ENCODE results near the gene TSR1.

DNA sequence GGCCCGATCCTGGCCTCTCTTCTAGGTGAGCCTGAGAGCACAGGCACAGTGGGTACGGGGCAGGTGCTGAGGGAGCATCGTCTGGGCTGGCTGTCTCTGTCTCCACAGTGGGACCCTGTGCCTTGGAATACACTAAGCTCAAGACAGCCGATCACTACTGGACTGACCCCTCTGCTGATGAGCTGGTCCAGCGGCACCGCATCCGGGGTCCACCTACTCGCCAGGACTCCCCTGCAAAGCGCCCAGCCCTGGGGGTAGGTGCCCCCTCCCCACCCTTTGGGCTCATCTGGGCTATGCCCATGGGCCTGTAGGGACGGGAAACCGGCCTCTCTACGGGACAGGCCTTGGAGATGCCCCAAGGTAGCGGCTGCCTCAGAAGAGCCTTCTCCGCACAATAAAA lies 26.6 kb upstream of the TSR1 start:
- TF ChIP-seq POLR2A (IDR thresholded peaks at IDR 0.05; ENCODE audit: extremely low read depth, insufficient read length) = no peak
- TF ChIP-seq, protein P1, sequence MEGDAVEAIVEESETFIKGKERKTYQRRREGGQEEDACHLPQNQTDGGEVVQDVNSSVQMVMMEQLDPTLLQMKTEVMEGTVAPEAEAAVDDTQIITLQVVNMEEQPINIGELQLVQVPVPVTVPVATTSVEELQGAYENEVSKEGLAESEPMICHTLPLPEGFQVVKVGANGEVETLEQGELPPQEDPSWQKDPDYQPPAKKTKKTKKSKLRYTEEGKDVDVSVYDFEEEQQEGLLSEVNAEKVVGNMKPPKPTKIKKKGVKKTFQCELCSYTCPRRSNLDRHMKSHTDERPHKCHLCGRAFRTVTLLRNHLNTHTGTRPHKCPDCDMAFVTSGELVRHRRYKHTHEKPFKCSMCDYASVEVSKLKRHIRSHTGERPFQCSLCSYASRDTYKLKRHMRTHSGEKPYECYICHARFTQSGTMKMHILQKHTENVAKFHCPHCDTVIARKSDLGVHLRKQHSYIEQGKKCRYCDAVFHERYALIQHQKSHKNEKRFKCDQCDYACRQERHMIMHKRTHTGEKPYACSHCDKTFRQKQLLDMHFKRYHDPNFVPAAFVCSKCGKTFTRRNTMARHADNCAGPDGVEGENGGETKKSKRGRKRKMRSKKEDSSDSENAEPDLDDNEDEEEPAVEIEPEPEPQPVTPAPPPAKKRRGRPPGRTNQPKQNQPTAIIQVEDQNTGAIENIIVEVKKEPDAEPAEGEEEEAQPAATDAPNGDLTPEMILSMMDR (IDR thresholded peaks at IDR 0.05; ENCODE audit: low read depth, low read length) = no peak
- TF ChIP-seq, protein P2, sequence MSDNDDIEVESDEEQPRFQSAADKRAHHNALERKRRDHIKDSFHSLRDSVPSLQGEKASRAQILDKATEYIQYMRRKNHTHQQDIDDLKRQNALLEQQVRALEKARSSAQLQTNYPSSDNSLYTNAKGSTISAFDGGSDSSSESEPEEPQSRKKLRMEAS (IDR thresholded peaks at IDR 0.05; ENCODE audit: low read depth, low read length) = no peak
- TF ChIP-seq MYC (IDR thresholded peaks at IDR 0.05; ENCODE audit: low read depth, low read length) = no peak

Measured in NB4 (cell line).